Activated T-cell treated with anti-CD3 and anti-CD28 coated beads, Interleukin-2, amount 50 U/mL, for 24 hours (primary cell): Measurements from ENCODE around the gene BATF.
A peak's percentile ranks its signal among the peaks of the same experiment; 100 is the strongest.

Experiments used
- DNase-seq: peaks from one replicate; pipeline ENCODE4 v3.0.0-alpha.2; 2020
- H3K27ac Mint-ChIP-seq: 2 replicates; pipeline ENCODE4 v1.8.0; 2020; ENCODE audit warnings: mild to moderate bottlenecking, mixed read lengths
- H3K27me3 Mint-ChIP-seq: 2 replicates; pipeline ENCODE4 v1.8.0; 2020; ENCODE audit warnings: mixed read lengths
- H3K36me3 Mint-ChIP-seq: 2 replicates; pipeline ENCODE4 v1.8.0; 2020; ENCODE audit warnings: low read depth, mixed read lengths
- H3K4me1 Mint-ChIP-seq: 2 replicates; pipeline ENCODE4 v1.8.0; 2020; ENCODE audit warnings: low read depth, mixed read lengths
- H3K4me3 Mint-ChIP-seq: 2 replicates; pipeline ENCODE4 v1.8.0; 2020; ENCODE audit warnings: mild to moderate bottlenecking, moderate library complexity, mixed read lengths
- H3K9me3 Mint-ChIP-seq: 2 replicates; pipeline ENCODE4 v1.8.0; 2020; ENCODE audit warnings: mixed read lengths

Gene BATF

GRCh38 chr14:75494896-75495295 lies 27.4 kb upstream of the BATF start:
- H3K4me3 Mint-ChIP-seq = no peak overlapping the region

GRCh38 chr14:75495399-75495798 lies 26.9 kb upstream of the BATF start:
- Mint-ChIP-seq H3K4me3 (no peak overlapping the region), H3K9me3 (peaks cover 6% of the 10 kb centered on the region), H3K27ac (peak overlapping the region; percentile 8), H3K36me3 (no peaks in the 10 kb centered on the region), H3K27me3 (no peaks in the 10 kb centered on the region), H3K4me1 (peaks cover 72% of the 10 kb centered on the region)
- no peak for DNase-seq

More at GRCh38 chr14:75494896-75495295, 27.4 kb upstream of the BATF start:
- Mint-ChIP-seq H3K27me3 (no peaks in the 10 kb centered on the region), H3K36me3 (no peaks in the 10 kb centered on the region), H3K9me3 (peaks cover 6% of the 10 kb centered on the region), H3K4me1 (peaks cover 72% of the 10 kb centered on the region), H3K27ac (peak overlapping the region; percentile 8)
- no peak for DNase-seq

- no peaks in the 10 kb centered on the region for H3K27me3 Mint-ChIP-seq
- H3K27ac Mint-ChIP-seq = no peak overlapping the region
- peaks cover 6% of the 10 kb centered on the region for H3K9me3 Mint-ChIP-seq
- H3K4me3 Mint-ChIP-seq = no peak overlapping the region
- no peaks in the 10 kb centered on the region for H3K36me3 Mint-ChIP-seq
- peaks cover 72% of the 10 kb centered on the region for H3K4me1 Mint-ChIP-seq
- no peak for DNase-seq
Observed at GRCh38 chr14:75495882-75496281, 26.4 kb upstream of the BATF start.

- peaks cover 6% of the 10 kb centered on the region for H3K9me3 Mint-ChIP-seq
- peak overlapping the region; percentile 42 for H3K4me3 Mint-ChIP-seq
- peak overlapping the region; percentile 88 for H3K27ac Mint-ChIP-seq
- H3K4me1 Mint-ChIP-seq = peaks cover 68% of the 10 kb centered on the region
- no peaks in the 10 kb centered on the region for H3K27me3 Mint-ChIP-seq
- no peak for DNase-seq
- H3K36me3 Mint-ChIP-seq = no peaks in the 10 kb centered on the region
Observed at GRCh38 chr14:75496755-75497154, 25.5 kb upstream of the BATF start.

- no peaks in the 10 kb centered on the region for H3K36me3 Mint-ChIP-seq
- no peak for DNase-seq
- peak overlapping the region; percentile 42 for H3K4me3 Mint-ChIP-seq
- H3K27ac Mint-ChIP-seq = peak overlapping the region; percentile 88
- no peaks in the 10 kb centered on the region for H3K27me3 Mint-ChIP-seq
- H3K9me3 Mint-ChIP-seq = peaks cover 6% of the 10 kb centered on the region
- H3K4me1 Mint-ChIP-seq = peaks cover 64% of the 10 kb centered on the region
Observed at GRCh38 chr14:75497191-75497590, 25.1 kb upstream of the BATF start.

GRCh38 chr14:75497701-75498100 lies 24.6 kb upstream of the BATF start:
- Mint-ChIP-seq H3K4me3 (peak overlapping the region; percentile 42), H3K4me1 (peaks cover 59% of the 10 kb centered on the region), H3K27me3 (no peaks in the 10 kb centered on the region), H3K27ac (peak overlapping the region; percentile 88), H3K9me3 (peaks cover 6% of the 10 kb centered on the region), H3K36me3 (no peaks in the 10 kb centered on the region)
- DNase-seq = no peak

- DNase-seq = no peak
- Mint-ChIP-seq H3K36me3 (no peaks in the 10 kb centered on the region), H3K4me1 (peaks cover 45% of the 10 kb centered on the region), H3K27me3 (no peaks in the 10 kb centered on the region), H3K27ac (peak overlapping the region; percentile 53), H3K4me3 (no peak overlapping the region), H3K9me3 (peaks cover 6% of the 10 kb centered on the region)
Observed at GRCh38 chr14:75499084-75499875, 23.0 kb upstream of the BATF start.

- peaks cover 2% of the 10 kb centered on the region for H3K9me3 Mint-ChIP-seq
Observed at GRCh38 chr14:75501080-75501479, 21.2 kb upstream of the BATF start.

GRCh38 chr14:75504411-75504810 lies 17.9 kb upstream of the BATF start:
- no peak for DNase-seq
- H3K4me1 Mint-ChIP-seq = peaks cover 14% of the 10 kb centered on the region
- no peak overlapping the region for H3K4me3 Mint-ChIP-seq
- H3K27ac Mint-ChIP-seq = no peak overlapping the region
- peaks cover 6% of the 10 kb centered on the region for H3K9me3 Mint-ChIP-seq
- H3K27me3 Mint-ChIP-seq = no peaks in the 10 kb centered on the region
- H3K36me3 Mint-ChIP-seq = no peaks in the 10 kb centered on the region

More at GRCh38 chr14:75501080-75501479, 21.2 kb upstream of the BATF start:
- Mint-ChIP-seq H3K4me3 (no peak overlapping the region), H3K27me3 (no peaks in the 10 kb centered on the region), H3K36me3 (no peaks in the 10 kb centered on the region), H3K27ac (no peak overlapping the region), H3K4me1 (peaks cover 28% of the 10 kb centered on the region)
- no peak for DNase-seq

- Mint-ChIP-seq H3K27me3 (no peaks in the 10 kb centered on the region), H3K36me3 (peaks cover 10% of the 10 kb centered on the region), H3K9me3 (peaks cover 22% of the 10 kb centered on the region), H3K4me1 (peaks cover 27% of the 10 kb centered on the region), H3K27ac (no peak overlapping the region), H3K4me3 (no peak overlapping the region)
- DNase-seq = no peak
Observed at GRCh38 chr14:75506930-75507329, 15.3 kb upstream of the BATF start.

GRCh38 chr14:75510547-75510946 lies 11.7 kb upstream of the BATF start:
- no peak overlapping the region for H3K4me3 Mint-ChIP-seq
- no peaks in the 10 kb centered on the region for H3K27me3 Mint-ChIP-seq
- peak overlapping the region; percentile 76 for H3K27ac Mint-ChIP-seq
- H3K36me3 Mint-ChIP-seq = peaks cover 13% of the 10 kb centered on the region
- DNase-seq = no peak
- peaks cover 27% of the 10 kb centered on the region for H3K9me3 Mint-ChIP-seq
- H3K4me1 Mint-ChIP-seq = peaks cover 49% of the 10 kb centered on the region

GRCh38 chr14:75511201-75511600 lies 11.1 kb upstream of the BATF start:
- no peaks in the 10 kb centered on the region for H3K27me3 Mint-ChIP-seq
- no peak for DNase-seq
- no peak overlapping the region for H3K4me3 Mint-ChIP-seq
- H3K4me1 Mint-ChIP-seq = peaks cover 56% of the 10 kb centered on the region
- H3K36me3 Mint-ChIP-seq = peaks cover 13% of the 10 kb centered on the region
- peaks cover 24% of the 10 kb centered on the region for H3K9me3 Mint-ChIP-seq
- peak overlapping the region; percentile 76 for H3K27ac Mint-ChIP-seq

GRCh38 chr14:75513911-75514672 lies 8.2 kb upstream of the BATF start:
- peak overlapping the region; percentile 37 for H3K27ac Mint-ChIP-seq

GRCh38 chr14:75514673-75515628 lies 7.3 kb upstream of the BATF start:
- peak; percentile 67 for DNase-seq
- peak overlapping the region; percentile 70 for H3K4me3 Mint-ChIP-seq
- peak overlapping the region; percentile 92 for H3K27ac Mint-ChIP-seq
- H3K4me1 Mint-ChIP-seq = peaks cover 71% of the 10 kb centered on the region
- peaks cover 13% of the 10 kb centered on the region for H3K36me3 Mint-ChIP-seq
- no peaks in the 10 kb centered on the region for H3K27me3 Mint-ChIP-seq
- H3K9me3 Mint-ChIP-seq = peaks cover 19% of the 10 kb centered on the region

More at GRCh38 chr14:75513911-75514672, 8.2 kb upstream of the BATF start:
- Mint-ChIP-seq H3K9me3 (peaks cover 21% of the 10 kb centered on the region), H3K4me3 (peak overlapping the region; percentile 70), H3K27me3 (no peaks in the 10 kb centered on the region), H3K4me1 (peaks cover 69% of the 10 kb centered on the region), H3K36me3 (peaks cover 13% of the 10 kb centered on the region)
- DNase-seq = no peak
